ENCODE measurements around the gene UBQLN4. TPM values are rescaled to one million over a fixed set of nuclear protein-coding genes. Genes with fewer than 3 reads are reported as not detected.

UBQLN4 gene
- total and polyA plus RNA-seq, 9 of the 15 experiments (the other 6 are each of a cell fraction or from before 2014, with no cell fraction given) = 13.5 to 65.5 (median 37.0) TPM

- TF ChIP-seq PML (IDR thresholded peaks at IDR 0.05; ENCODE audit: low read length) = peak; percentile 37; the same call in 1 of the 2 replicates
- peak; percentile 96 for TF ChIP-seq PRDM10 (IDR thresholded peaks at IDR 0.05; ENCODE audit: partially characterized antibody)
- TF ChIP-seq CCNT2 (IDR thresholded peaks at IDR 0.05; ENCODE audit: borderline replicate concordance, extremely low read depth, insufficient read length, low read depth, low read length) = peak; percentile 20
- TF ChIP-seq STAT5A (IDR thresholded peaks at IDR 0.05; ENCODE audit: borderline replicate concordance, low read length) = no peak
- no peak for TF ChIP-seq ZNF41 (CRISPR knock-in tag; conservative IDR thresholded peaks at IDR 0.05)
- TF ChIP-seq TCF7 (IDR thresholded peaks at IDR 0.05; ENCODE audit: borderline replicate concordance) = no peak
- TF ChIP-seq THAP12 (CRISPR knock-in tag; IDR thresholded peaks at IDR 0.05) = no peak
- TF ChIP-seq E2F6 (IDR thresholded peaks at IDR 0.05; ENCODE audit: borderline replicate concordance in 1 of 2, extremely low read depth in 1 of 2, insufficient read depth in 1 of 2, insufficient read length in 1 of 2, low read depth in 1 of 2, low read length in 1 of 2, poor library complexity in 1 of 2, severe bottlenecking in 1 of 2) = peak; percentile 41 to 66
- TF ChIP-seq TEAD1 (CRISPR knock-in tag; IDR thresholded peaks at IDR 0.05) = peak in 1 of 2 experiments; percentile 76; a peak in 1 of 4 replicates
- no peak for TF ChIP-seq KHSRP (IDR thresholded peaks at IDR 0.05)
- peak in 2 of 3 experiments; percentile 53 to 70 for TF ChIP-seq YY1 (IDR thresholded peaks at IDR 0.05; ENCODE audit: borderline replicate concordance in 1 of 3, control insufficient read depth in 1 of 3, extremely low read depth in 1 of 3, insufficient read depth in 3 of 3, insufficient read length in 1 of 3, insufficient replicate concordance in 2 of 3, low read depth in 1 of 3, low read length in 2 of 3)
- TF ChIP-seq NFXL1 (CRISPR knock-in tag; IDR thresholded peaks at IDR 0.05) = no peak
- no peak for TF ChIP-seq ZNF23 (CRISPR knock-in tag; IDR thresholded peaks at IDR 0.05)
- no peak for TF ChIP-seq PHB2 (IDR thresholded peaks at IDR 0.05; ENCODE audit: low read depth)
- TF ChIP-seq HNRNPL (IDR thresholded peaks at IDR 0.05; ENCODE audit: low read depth, low read length) = no peak
- TF ChIP-seq CHD4 (IDR thresholded peaks at IDR 0.05; ENCODE audit: insufficient read depth, insufficient replicate concordance, low read depth, low read length, poor library complexity, severe bottlenecking) = no peak
- TF ChIP-seq RBM15 (IDR thresholded peaks at IDR 0.05; ENCODE audit: insufficient read depth, low read length) = no peak
- peak; percentile 91 to 96 for TF ChIP-seq SIN3A (IDR thresholded peaks at IDR 0.05; ENCODE audit: borderline replicate concordance in 2 of 2, control insufficient read depth in 1 of 2, low read depth in 2 of 2, low read length in 2 of 2)
These were observed 28.9 kb upstream of the UBQLN4 start, which contains the start of gene MEX3A (continued) for GRCh38 chr1:156082309-156083091.
